NB4 (cell line): ENCODE measurements around the gene FANCI.

ENCODE experiments used
- CTCF ChIP-seq: IDR thresholded peaks from one replicate; pipeline ENCODE4 v1.5.1; 2012; ENCODE audit warnings: low read depth, low read length
- POLR2A ChIP-seq: IDR thresholded peaks from 2 replicates; pipeline ENCODE4 v1.6.1; 2011; ENCODE audit warnings: mild to moderate bottlenecking; ENCODE audit not compliant: insufficient read length; ENCODE audit errors: extremely low read depth

- TF ChIP-seq POLR2A (no peak), CTCF (no peak)
Measured at GRCh38 chr15:89349206-89349558, 105.4 kb downstream of the FANCI start.
